Urothelium cell line (cell line): ENCODE data around the gene CDK11B.
"Not testable (repeated sequence)": the region's sequence is repeated elsewhere in the genome, so short reads cannot be mapped to it uniquely, and the experiment has no call there.

ENCODE experiments used
- DNase-seq: peaks from one replicate; pipeline ENCODE4 v3.0.0; 2011; ENCODE audit warnings: low spot score, mixed read lengths
- FAIRE-seq: peaks from 2 replicates; lab custom pipeline; 2011; peaks lifted over from hg19 to GRCh38; lab: Jason Lieb, UNC

Gene CDK11B

GRCh38 chr1:1683104-1683905 lies 24.5 kb upstream of the CDK11B start:
- no peak for FAIRE-seq
- DNase-seq, result no peak

GRCh38 chr1:1680912-1681273 lies 22.1 kb upstream of the CDK11B start:
- FAIRE-seq (no peak), DNase-seq (no peak)

DNA sequence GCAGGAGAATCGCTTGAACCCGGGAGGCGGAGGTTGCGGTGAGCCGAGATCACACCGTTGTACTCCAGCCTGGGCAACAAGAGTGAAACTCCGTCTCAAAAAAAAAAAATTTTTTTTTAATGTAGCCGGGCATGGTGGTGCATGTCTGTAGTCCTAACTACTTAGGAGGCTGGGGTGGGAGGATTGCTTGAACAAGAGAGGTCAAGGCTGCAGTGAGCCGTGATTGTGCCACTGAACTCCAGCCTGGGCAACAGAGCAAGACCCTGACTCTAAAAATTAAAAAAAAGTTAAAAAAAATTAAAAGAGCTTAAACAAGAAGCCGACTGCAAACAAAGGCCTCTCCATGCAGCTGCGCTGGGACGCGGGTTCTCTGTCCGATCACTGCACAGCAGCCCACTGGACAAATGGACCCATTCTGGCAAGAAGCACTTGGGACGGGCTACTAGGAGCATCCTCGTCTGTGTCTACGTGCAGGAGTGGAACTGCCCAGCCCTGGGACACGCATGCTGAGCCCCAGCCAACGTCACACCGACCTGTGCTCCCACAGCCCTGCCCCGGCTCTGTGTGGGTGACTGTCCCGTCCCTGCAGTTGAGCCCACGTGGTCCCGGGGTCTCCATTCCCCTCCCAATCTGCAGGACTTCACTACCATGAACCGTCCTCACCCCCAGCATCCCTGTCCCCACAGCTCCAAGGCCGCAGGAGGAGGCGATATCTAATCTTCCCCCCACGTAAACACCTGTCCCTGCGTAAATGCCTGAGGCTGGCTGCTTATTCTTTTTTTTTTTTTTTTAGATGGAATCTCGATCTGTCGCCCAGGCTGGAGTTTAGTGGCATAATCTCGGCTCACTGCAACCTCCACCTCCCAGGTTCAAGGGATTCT lies 21.5 kb upstream of the CDK11B start:
- no peak for FAIRE-seq
- DNase-seq, result no peak

- FAIRE-seq, result no peak
- no peak for DNase-seq
Measured at GRCh38 chr1:1678581-1679380, 20.0 kb upstream of the CDK11B start.

GRCh38 chr1:1677718-1678580 lies 19.1 kb upstream of the CDK11B start:
- DNase-seq (no peak), FAIRE-seq (no peak)

DNA sequence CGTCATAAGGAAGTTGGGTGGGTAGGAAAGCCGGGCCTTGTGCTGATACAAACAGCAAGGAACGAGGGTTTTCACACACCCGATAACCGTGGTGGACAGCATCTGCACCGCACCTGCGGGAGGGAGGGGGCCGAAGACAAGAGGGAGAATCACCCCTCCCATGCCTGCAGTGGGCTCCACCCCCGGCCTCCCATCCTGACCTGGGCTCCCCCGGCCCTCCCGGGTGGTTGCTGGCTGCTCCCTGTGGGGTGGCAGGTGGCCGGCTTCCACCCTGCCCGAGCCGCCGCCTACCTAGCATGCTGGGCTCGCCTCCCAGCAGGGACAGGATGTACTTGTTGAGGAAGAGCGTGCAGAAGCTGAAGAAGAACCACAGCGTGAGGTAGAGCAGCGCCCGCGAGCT lies 17.3 kb upstream of the CDK11B start:
- not testable (repeated sequence) for FAIRE-seq, DNase-seq

GRCh38 chr1:1675218-1675617 lies 16.4 kb upstream of the CDK11B start:
- not testable (repeated sequence) for FAIRE-seq, DNase-seq

DNA sequence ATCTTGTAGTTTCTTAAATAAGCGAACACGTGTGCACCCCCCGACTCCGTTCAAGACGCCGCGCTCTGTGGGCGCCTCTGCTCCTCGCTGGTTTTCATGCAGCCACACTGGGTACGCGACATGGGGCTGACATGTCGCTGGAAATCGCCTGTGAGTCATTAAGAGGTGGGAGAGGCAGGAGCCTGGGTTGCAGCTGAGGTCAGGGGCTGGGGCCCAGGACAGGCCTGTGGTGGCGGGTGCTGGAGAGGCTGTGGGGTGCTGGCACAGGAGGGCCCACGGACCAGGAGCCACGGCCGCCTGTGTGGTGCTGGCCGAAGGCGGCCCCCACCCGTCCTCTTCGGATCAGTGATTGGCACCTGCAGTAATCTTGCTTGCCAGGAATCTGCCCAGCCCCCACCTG lies 16.0 kb upstream of the CDK11B start:
- DNase-seq, FAIRE-seq: not testable (repeated sequence)

- DNase-seq, result no peak
- no peak for FAIRE-seq
Measured at GRCh38 chr1:1672181-1672965, 13.6 kb upstream of the CDK11B start.

DNA sequence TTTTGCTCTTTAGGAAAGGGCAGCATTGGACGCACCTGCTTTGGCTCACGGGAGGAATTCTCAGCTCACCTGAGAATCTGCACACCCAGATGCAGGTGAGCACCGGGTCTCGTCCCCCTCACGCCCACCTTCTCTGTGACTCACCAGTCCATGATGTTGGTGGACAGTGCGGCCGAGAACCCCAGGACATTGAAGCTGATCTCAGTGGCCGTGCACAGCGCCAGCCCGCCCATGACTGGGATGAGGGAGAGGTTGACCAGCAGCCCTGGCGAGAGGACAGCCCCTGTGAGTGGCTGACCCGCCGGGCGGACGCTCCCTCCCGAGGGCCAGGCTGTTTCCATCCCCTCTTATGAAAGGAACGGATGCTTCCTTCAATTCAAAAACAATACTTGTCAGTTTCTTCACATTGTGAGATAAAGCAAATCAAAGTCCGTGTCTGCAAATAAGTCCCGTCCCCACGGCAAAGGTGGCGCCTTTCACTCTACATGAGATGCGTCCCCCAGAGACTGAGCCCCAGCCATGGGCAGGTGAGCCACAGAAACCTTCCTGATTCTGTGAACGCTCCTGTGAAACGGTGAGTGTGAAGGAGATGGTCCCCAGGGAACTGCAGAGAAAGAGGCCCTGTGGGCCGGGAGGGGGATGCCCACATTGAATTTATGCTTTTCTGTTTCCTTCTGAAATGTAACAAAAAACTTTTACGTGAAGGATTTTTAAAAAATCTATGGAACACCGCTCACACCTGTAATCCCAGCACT lies 12.7 kb upstream of the CDK11B start:
- FAIRE-seq, result no peak
- DNase-seq, result no peak

GRCh38 chr1:1670866-1671265 lies 12.1 kb upstream of the CDK11B start:
- DNase-seq (no peak), FAIRE-seq (no peak)

- FAIRE-seq, result no peak
- no peak for DNase-seq
Measured at GRCh38 chr1:1669468-1670440, 10.9 kb upstream of the CDK11B start.

- DNase-seq (no peak), FAIRE-seq (no peak)
Measured at GRCh38 chr1:1666526-1666925, 7.7 kb upstream of the CDK11B start.

DNA sequence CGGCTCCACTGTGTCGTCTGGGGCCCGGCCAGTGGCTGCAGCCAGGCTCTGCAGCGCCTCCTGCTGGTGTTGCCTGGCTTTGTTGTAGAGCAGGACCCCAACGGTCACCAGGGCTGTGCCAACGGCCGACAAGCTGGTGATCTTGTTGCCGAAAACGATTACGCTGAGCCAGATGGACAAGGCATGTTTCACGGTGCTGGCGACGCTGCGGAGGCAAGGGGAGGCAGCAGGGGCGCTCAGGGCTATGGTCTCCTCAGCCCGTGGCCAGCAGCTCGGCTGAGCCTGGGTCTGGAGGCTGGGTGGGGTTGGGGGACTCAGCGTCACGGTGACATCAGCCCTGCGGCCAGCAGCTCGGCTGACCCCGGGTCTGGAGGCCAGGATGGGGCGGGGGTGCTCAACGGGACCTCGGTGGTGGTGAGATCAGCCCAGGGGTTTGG lies 7.0 kb upstream of the CDK11B start:
- DNase-seq (peak; percentile 12), FAIRE-seq (no peak)

DNA sequence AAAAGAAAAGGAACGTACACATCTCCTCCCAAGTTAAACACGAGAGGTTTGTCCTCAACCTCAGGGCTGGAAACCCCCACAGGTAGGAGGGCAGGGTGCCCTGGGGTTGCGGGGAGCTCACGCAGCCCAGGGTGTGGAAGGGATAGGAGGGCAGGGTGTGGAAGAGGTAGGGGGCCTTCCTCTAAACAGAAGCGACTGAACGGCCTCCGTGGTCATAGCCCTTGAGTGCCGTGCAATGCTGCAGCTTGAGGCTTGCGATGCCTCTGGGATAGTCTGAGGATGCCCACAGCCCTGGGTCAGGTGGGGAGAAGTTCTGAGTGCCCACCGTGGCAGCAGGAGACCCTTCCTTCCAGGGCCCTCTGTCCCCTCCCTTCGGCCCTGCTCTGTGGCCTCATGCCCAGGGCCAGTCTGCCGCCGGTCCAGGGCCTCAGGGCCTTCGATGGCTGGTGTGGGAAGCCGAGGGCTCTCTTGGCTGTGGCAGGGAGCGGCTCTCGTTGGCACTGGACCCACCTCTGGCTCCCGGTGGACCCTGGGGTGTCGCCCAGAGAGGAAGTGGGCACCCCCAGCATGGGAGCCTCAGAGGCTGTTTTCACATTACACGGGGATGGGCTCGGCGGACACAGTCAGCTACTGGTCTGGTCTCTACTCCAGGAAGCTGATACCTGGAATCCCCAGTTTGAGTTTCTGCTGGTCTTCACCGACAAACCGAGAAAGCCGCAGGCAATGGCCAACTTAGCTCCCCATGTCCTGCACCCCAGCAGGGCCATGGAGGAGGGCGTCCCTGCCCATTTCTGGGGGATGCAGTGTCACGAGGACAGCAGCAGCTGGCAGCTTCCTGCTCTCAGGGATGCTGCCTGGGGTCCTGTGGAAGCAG lies 6.4 kb upstream of the CDK11B start:
- no peak for DNase-seq
- no peak for FAIRE-seq

- not testable (repeated sequence) for FAIRE-seq, DNase-seq
Measured at GRCh38 chr1:1664318-1664717, 5.5 kb upstream of the CDK11B start.
